ENCODE data around the gene PLEKHD1.

PLEKHD1 gene

DNA sequence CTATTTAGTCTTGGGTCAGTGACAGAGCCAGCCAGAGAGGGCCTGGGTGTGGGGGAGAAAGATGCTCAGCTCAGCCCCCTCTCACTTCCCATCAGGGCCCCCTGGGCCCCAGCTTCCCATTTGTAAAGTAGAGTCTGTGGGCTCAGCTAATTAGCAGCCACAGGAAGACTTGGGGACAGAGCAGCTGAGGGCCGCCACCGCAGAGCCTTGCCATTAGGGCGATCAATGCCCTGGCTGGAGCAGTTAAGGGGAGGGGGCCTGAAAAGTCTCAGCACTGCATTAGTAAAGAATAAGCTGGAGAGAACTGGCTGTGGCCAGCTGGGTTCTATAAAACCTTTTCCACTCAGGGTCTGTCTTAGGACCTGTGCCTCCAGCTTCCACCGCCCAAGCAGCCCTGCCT is 2.7 kb downstream of the PLEKHD1 start:
- CTCF ChIA-PET = interaction anchor here (0.7 to 4.1 kb wide), 6 partner anchors 8 to 244 kb away, joined by 3 to 17 read pairs (median 6); no protein-coding TSS in a partner anchor

DNA sequence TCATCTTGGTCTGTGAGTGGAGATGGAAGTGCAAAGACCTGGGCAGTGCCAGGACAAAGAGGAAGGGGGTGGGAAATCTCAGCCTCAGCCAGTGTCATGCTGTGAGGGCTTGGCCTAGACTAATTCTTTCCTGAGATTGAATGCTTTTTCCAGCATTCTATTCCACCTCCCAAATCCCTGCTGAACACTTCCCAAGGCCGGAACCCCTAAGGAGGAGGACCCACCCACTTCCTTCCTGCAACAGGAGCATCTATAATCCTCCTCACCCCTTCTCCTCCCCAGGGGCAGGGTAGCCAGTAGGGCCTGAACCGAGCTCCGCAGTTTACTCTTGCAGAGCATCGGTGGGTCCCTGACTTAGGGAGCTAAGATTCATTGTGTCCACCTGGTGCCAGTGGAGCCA is 3.2 kb downstream of the PLEKHD1 start:
- TF ChIP-seq, protein P1, sequence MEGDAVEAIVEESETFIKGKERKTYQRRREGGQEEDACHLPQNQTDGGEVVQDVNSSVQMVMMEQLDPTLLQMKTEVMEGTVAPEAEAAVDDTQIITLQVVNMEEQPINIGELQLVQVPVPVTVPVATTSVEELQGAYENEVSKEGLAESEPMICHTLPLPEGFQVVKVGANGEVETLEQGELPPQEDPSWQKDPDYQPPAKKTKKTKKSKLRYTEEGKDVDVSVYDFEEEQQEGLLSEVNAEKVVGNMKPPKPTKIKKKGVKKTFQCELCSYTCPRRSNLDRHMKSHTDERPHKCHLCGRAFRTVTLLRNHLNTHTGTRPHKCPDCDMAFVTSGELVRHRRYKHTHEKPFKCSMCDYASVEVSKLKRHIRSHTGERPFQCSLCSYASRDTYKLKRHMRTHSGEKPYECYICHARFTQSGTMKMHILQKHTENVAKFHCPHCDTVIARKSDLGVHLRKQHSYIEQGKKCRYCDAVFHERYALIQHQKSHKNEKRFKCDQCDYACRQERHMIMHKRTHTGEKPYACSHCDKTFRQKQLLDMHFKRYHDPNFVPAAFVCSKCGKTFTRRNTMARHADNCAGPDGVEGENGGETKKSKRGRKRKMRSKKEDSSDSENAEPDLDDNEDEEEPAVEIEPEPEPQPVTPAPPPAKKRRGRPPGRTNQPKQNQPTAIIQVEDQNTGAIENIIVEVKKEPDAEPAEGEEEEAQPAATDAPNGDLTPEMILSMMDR (IDR thresholded peaks at IDR 0.05; ENCODE audit: control extremely low read depth, extremely low read depth, low read depth, missing control alignments) = no peak
- CTCF ChIA-PET = interaction anchor here (0.7 to 4.1 kb wide), 5 partner anchors 8 to 245 kb away, joined by 3 to 17 read pairs (median 9); no protein-coding TSS in a partner anchor
- POLR2A ChIA-PET = no interaction called here

More for the DNA sequence above, 2.7 kb downstream of the PLEKHD1 start:
- DNase-seq (ENCODE audit: extremely low spot score) = no peak
- POLR2A ChIA-PET = no interaction called here
- TF ChIP-seq, protein P1 (IDR thresholded peaks at IDR 0.05; ENCODE audit: control extremely low read depth, extremely low read depth, low read depth, missing control alignments) = no peak

DNA sequence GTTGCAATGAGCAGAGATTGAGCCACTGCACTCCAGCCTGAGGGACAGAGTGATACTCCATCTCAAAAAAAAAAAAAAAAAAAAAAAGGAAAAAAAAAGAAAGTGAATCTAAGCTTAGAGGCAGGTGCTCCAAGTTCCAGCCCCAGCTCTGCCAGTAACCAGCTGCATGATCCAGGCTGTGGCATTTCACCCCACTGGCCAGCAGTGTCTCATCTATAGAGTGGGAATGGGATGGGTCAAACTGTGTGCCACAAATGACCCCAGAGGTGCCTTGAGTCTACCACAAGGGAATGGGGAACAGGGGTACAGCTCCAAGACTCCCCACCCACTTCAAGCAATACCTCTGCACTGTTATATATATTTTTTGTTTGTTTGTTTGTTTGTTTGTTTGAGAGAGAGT is 5.0 kb downstream of the PLEKHD1 start:
- TF ChIP-seq, protein P1 (IDR thresholded peaks at IDR 0.05; ENCODE audit: control extremely low read depth, extremely low read depth, low read depth, missing control alignments) = no peak
- POLR2A ChIA-PET = no interaction called here
- CTCF ChIA-PET = interaction anchor here (1.2 to 4.1 kb wide), 4 partner anchors 11 to 248 kb away, joined by 3 to 17 read pairs (median 5); no protein-coding TSS in a partner anchor
- DNase-seq (ENCODE audit: extremely low spot score) = no peak

More for the DNA sequence above, 3.2 kb downstream of the PLEKHD1 start:
- no peak for DNase-seq (ENCODE audit: extremely low spot score)

DNA sequence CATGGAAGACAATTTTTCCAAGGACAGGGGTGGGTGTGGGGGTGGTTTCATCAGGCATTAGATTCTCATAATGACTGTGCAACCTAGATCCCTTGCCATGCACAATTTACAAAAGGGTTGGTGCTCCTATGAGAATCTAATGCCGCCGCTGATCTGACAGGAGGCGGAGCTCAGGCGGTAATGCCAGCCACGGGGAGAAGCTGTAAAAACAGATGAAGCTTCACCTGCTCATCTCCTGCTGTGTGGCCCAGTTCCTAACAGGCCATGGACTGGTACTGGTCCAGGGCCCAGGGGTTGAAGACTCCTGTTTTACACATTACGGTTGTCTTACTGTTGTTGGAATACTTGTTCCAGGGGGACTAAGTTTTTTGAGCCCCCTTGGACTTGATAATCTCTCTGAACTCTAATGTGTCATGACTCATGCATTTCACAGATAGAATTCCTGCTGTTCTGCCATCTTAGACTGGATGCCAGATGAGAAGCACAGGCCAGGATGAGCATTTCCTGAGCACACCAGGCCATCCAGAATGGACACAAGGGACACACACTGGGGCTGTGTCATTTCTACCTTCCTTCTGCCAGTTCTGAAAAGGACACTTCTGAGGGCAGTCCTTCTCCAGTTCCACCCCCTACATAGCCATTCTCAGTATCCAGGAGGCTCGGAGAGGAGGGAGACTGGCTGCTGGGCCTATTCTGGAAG is 5.8 kb downstream of the PLEKHD1 start:
- CTCF ChIA-PET = interaction anchor here (2.1 kb wide), 1 partner anchor 13 kb away, joined by 7 read pairs; no protein-coding TSS in a partner anchor
- no peak for DNase-seq (ENCODE audit: extremely low spot score)
- POLR2A ChIA-PET = interaction anchor here (0.6 kb wide), 1 partner anchor 94 kb away, joined by 3 read pairs; no protein-coding TSS in a partner anchor
- TF ChIP-seq, protein P1 (IDR thresholded peaks at IDR 0.05; ENCODE audit: control extremely low read depth, extremely low read depth, low read depth, missing control alignments) = no peak

DNA sequence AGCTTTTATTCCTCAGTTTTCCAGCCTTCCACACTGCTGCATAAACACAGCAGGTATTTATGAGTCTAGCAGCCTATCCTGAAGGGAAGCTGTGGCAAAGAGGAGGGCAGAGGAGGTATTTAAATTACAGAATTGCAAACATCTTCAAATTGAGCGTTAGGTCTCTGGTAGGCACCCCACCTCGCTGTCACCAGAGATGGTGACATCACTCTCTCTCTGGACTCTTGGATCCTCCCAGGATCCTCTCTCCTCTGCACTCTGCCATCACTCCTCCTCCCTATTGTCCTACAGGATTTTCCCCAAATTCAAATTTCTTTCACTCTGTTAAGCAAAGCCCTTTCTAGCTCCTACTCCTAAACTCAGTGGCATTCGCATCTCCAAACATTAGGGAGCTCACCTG is 6.7 kb downstream of the PLEKHD1 start:
- TF ChIP-seq, protein P1 (IDR thresholded peaks at IDR 0.05; ENCODE audit: control extremely low read depth, extremely low read depth, low read depth, missing control alignments) = no peak
- DNase-seq (ENCODE audit: extremely low spot score) = no peak
- ChIA-PET POLR2A (no interaction called here), CTCF (interaction anchor here (1.3 to 1.6 kb wide), 3 partner anchors 14 to 235 kb away, joined by 3 to 4 read pairs (median 3); no protein-coding TSS in a partner anchor)

DNA sequence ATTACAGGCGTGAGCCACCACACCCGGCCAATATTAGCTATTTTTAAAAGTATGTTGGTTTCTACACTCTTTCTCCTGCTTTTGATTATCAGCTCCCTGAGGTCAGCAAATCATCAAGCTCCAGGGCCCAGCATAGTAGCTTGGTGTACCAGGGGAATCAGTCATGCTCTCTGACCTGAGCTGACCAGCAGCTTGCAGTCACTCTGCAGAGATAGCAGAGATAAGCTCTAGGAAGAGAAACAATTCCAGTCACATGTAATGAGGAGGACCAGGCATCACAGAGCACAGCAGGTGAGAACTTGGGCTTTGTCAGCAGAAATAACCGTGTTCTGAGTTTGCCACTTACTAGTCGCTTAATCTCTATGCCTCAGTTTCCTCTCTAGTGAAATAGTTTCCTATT is 8.5 kb downstream of the PLEKHD1 start:
- ChIA-PET POLR2A (no interaction called here), CTCF (interaction anchor here (0.9 to 1.8 kb wide), 7 partner anchors 9 to 250 kb away, joined by 3 to 7 read pairs (median 3); no protein-coding TSS in a partner anchor)
- DNase-seq (ENCODE audit: extremely low spot score) = no peak
- TF ChIP-seq, protein P1 (IDR thresholded peaks at IDR 0.05; ENCODE audit: control extremely low read depth, extremely low read depth, low read depth, missing control alignments) = no peak

All from GM10248 (cell line).